HepG2 (cell line): ENCODE results near the gene PLA2G4F. TPM values are rescaled to one million over a fixed set of nuclear protein-coding genes. Genes with fewer than 3 reads are reported as not detected.

Experiments
- ATF6 ChIP-seq: sonication (generic); formaldehyde crosslinking; conservative IDR thresholded peaks from 2 replicates; pipeline ENCODE4 v1.4.0; 2020; ENCODE audit warnings: missing genetic modification reagents
- CCDC6 ChIP-seq: sonication (generic); formaldehyde crosslinking; IDR thresholded peaks from 2 replicates; pipeline ENCODE4 v1.8.1; 2022; ENCODE audit warnings: mild to moderate bottlenecking, missing genetic modification reagents, moderate library complexity
- ELK4 ChIP-seq: sonication (generic); formaldehyde crosslinking; IDR thresholded peaks from 2 replicates; pipeline ENCODE4 v1.9.0; 2021; ENCODE audit warnings: missing genetic modification reagents, borderline replicate concordance
- KDM5A ChIP-seq: fragments of 200-600 bp; sonication (generic); IDR thresholded peaks from 2 replicates; pipeline ENCODE4 v1.7.0; 2018; ENCODE audit warnings: antibody characterized with exemption, mild to moderate bottlenecking, low read length, borderline replicate concordance
- KDM6A ChIP-seq: IDR thresholded peaks from 2 replicates; pipeline ENCODE4 v1.6.1; 2016; ENCODE audit warnings: low read depth
- LRRFIP1 ChIP-seq: sonication (generic); formaldehyde crosslinking; conservative IDR thresholded peaks from 2 replicates; pipeline ENCODE4 v1.4.0; 2020; ENCODE audit warnings: missing genetic modification reagents
- MAFF ChIP-seq: IDR thresholded peaks from 2 replicates; pipeline ENCODE4 v1.6.1; 2011; ENCODE audit warnings: low read depth, low read length, improper control_type of control experiment
- REPIN1 ChIP-seq: sonication (generic); formaldehyde crosslinking; IDR thresholded peaks from 2 replicates; pipeline ENCODE4 v1.8.0; 2022; ENCODE audit warnings: missing genetic modification reagents, low read depth, mild to moderate bottlenecking, borderline replicate concordance
- TFDP1 ChIP-seq: IDR thresholded peaks from 2 replicates; pipeline ENCODE4 v1.6.1; 2016; ENCODE audit warnings: missing compliant biosample characterization, missing genetic modification reagents, borderline replicate concordance
- ZEB1 ChIP-seq: IDR thresholded peaks from 2 replicates; pipeline ENCODE4 v1.6.1; 2012; ENCODE audit warnings: mild to moderate bottlenecking, low read depth, inconsistent platforms; ENCODE audit not compliant: insufficient replicate concordance
- ZNF710 ChIP-seq: sonication (generic); formaldehyde crosslinking; IDR thresholded peaks from 2 replicates; pipeline ENCODE4 v1.5.0; 2020; ENCODE audit warnings: mild to moderate bottlenecking, missing genetic modification reagents, borderline replicate concordance
- ZSCAN5A ChIP-seq: sonication (generic); formaldehyde crosslinking; IDR thresholded peaks from 2 replicates; pipeline ENCODE4 v1.8.0; 2022; ENCODE audit warnings: mild to moderate bottlenecking, missing genetic modification reagents, borderline replicate concordance
- ZXDC ChIP-seq: sonication (generic); formaldehyde crosslinking; IDR thresholded peaks from 2 replicates; pipeline ENCODE4 v1.5.0; 2020; ENCODE audit warnings: mild to moderate bottlenecking, missing genetic modification reagents
- polyA plus RNA-seq, 8 experiments: library from polyadenylated mRNA; depleted of rRNA in 3 of 8; stranded (reverse) in 7 of 8; unstranded in 1 of 8; fragments of >200 nt; fragmentation: Illumina TruSeq in 4 of 8; extraction: Trizol in 4 of 8; gene quantifications; 2 replicates each; pipeline versions ENCODE4 v1.2.1 to v1.2.3, GENCODE V29; 2011 to 2016; ENCODE audit warnings: low read depth in 4 of 8, missing spikeins in 1 of 8, mixed read lengths in 1 of 8; ENCODE audit not compliant: insufficient read depth in 1 of 8
- total RNA-seq, 5 experiments: library from RNA; depleted of rRNA; stranded (reverse); fragments of >200 nt; fragmentation: Illumina TruSeq; extraction: Trizol; gene quantifications; 2 replicates each; pipeline ENCODE4 v1.2.3, GENCODE V29; 2016; ENCODE audit warnings: low read depth in 1 of 5

PLA2G4F gene
- total and polyA plus RNA-seq, 2 of the 13 experiments (the other 11 are each of a cell fraction or from before 2014, with no cell fraction given) = 0.07 TPM; not detected in 1

GRCh38 chr15:42138968-42139386 lies 17.5 kb downstream of the PLA2G4F start (continued):
- TF ChIP-seq KDM5A (no peak), LRRFIP1 (CRISPR knock-in tag) (no peak), MAFF (no peak), ZEB1 (peak; percentile 78), ZNF710 (CRISPR knock-in tag) (peak; percentile 74; the same call in 1 of the 2 replicates), ELK4 (CRISPR knock-in tag) (no peak), REPIN1 (CRISPR knock-in tag) (peak; percentile 81), ZSCAN5A (CRISPR knock-in tag) (peak; percentile 78; the same call in 1 of the 2 replicates), ATF6 (no peak), TFDP1 (CRISPR knock-in tag) (no peak), CCDC6 (CRISPR knock-in tag) (no peak), ZXDC (CRISPR knock-in tag) (no peak), KDM6A (CRISPR knock-in tag) (peak; percentile 65; the same call in 1 of the 2 replicates)
